AG10803 (cell line): ENCODE measurements around the gene ETS1.

Experiments
- DNase-seq: peaks from one replicate; pipeline ENCODE4 v3.0.0; 2010; ENCODE audit warnings: low read depth
- H3K4me3 ChIP-seq: 2 replicates; pipeline ENCODE4 v1.5.1; 2011; ENCODE audit warnings: mild to moderate bottlenecking, low read length, control low read depth
- TF ChIP-seq, protein P1 (sequence below): conservative IDR thresholded peaks from 2 replicates; pipeline ENCODE4 v1.5.1; 2011; ENCODE audit warnings: mild to moderate bottlenecking, low read length, control low read depth, inconsistent platforms

Gene ETS1

DNA sequence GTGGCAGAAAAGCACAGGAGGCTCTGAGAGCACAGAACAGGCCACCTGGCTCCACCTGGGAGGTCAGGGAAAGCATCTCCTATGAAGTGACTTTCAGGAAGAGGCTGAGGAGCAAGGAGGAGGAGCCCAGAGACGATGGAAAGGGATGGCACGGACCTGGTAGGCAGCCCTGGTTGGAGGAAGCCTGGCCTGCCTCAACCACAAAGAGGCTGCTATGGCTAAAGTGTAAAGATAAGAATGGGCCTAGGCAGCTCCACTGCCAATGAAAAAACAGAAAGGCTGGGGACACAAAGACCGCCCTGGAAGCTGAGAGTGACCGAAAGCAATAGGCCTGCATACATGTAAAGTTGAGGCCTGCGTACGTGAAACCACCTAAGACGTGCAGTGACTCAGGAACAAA is 31.2 kb upstream of the ETS1 start:
- DNase-seq = no peak
- no peak overlapping the region for H3K4me3 ChIP-seq
- TF ChIP-seq, protein P1, sequence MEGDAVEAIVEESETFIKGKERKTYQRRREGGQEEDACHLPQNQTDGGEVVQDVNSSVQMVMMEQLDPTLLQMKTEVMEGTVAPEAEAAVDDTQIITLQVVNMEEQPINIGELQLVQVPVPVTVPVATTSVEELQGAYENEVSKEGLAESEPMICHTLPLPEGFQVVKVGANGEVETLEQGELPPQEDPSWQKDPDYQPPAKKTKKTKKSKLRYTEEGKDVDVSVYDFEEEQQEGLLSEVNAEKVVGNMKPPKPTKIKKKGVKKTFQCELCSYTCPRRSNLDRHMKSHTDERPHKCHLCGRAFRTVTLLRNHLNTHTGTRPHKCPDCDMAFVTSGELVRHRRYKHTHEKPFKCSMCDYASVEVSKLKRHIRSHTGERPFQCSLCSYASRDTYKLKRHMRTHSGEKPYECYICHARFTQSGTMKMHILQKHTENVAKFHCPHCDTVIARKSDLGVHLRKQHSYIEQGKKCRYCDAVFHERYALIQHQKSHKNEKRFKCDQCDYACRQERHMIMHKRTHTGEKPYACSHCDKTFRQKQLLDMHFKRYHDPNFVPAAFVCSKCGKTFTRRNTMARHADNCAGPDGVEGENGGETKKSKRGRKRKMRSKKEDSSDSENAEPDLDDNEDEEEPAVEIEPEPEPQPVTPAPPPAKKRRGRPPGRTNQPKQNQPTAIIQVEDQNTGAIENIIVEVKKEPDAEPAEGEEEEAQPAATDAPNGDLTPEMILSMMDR = no peak

DNA sequence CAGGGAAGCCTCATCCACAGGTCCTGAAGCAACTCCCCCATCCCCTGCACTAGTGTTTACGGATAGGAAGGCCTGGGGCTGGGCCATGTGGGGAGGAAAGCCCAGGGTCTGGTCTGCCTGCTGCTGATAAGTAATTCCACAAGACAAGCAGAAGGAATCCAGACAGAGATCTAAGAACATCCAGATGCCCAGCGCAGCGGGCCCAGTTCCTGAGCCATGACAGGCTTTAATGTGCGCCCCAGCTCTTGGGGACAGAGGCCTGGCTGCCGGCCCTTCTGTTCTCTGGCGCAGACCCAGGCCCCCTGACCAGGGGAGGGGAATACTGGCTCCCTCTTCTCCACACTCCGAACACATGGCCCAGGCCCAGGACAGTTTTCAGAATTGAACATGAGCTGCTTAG is 28.8 kb upstream of the ETS1 start:
- TF ChIP-seq, protein P1 = no peak
- H3K4me3 ChIP-seq = no peak overlapping the region
- no peak for DNase-seq

DNA sequence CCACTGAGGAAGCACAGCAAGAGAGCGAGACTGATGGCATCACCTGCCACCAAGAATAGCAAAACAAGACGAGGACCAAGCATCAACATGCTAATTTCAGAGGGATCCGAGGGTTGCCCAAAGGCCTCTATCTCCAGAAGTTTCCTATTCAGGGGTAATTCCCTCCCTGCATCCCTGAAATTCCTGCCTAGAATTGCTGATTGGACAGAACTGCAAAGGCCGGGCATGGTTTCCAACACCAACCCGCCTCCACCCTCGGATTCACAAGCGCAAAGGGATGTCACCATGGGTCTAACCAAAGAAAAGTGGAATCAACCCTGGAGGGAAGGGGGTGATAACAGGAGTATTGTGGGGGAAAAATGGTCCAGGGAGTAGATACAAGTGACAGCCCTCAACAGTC is 28.3 kb upstream of the ETS1 start:
- H3K4me3 ChIP-seq = no peak overlapping the region
- DNase-seq = no peak
- TF ChIP-seq, protein P1 = no peak

DNA sequence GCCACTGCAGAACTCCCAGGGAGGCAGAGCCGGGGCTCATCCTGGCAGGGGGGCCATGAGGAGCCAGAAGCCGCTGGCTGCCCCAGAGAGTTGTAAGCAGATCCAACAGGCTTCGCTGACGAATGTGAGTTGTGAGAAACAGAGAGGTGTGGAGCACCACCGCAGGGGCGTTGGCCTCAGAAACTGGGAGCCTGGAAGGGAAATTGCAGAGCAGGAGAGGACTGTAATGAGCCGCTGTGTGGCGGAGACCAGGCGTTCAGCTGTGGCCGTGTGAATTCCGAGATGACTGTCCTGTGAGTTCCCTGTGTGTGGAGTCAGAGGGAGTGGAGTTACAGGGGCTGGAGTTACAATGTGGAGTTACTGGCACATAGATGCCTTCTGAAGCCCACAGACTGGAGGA is 27.7 kb upstream of the ETS1 start:
- TF ChIP-seq, protein P1 = no peak
- no peak overlapping the region for H3K4me3 ChIP-seq
- no peak for DNase-seq

DNA sequence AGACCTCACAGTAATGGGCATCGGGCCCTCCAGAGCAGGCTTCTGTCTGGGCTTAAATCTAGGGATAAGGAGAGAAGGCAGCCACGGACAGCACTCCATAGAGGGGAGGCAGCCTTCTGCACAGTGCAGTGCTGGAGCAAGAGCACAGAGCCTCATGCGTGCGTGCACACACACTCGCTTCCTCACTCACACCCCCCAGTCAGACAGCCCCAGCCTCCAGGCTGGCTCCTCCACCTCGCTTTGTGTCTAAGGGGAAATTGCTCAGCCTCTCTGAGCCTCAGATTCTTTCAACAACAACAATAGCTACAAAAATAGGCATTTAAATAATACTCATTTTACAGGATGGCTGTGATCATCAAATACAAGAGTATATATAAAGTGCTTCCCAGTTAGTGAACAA is 26.7 kb upstream of the ETS1 start:
- TF ChIP-seq, protein P1 = no peak
- H3K4me3 ChIP-seq = no peak overlapping the region
- no peak for DNase-seq

DNA sequence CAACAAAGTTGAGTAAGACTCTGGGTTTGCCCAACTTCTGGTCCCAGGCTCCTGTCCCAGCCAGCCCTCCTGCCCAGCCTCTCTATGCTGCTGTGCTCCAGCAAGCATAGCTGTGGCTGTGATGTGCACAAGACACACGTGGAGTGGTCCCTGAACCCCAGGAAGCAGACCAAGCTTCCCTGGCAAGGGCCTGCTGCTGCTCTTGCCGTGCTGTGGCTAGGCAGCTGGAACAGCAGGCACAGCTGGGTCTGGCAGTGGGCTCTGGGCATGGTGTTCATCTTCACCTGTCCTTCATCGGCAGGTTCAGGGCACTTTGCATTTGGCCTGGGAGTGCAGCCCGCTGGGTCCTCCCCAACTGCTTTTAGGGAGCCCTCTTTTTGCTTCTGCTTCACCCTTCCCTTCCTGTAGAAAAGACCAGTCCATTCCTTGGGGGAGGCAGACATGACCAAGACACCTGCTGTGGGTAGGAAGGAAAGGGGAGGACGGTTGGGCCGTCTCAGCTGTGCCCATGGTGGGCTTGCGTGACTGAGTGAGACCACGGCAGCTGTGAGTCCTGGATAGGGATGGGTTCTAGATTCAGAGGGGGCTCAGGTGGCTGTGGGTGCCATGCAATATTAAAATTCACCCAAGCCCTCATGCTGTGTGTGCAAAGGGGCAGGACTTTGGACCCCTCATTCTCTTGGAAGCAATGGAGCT is 26.1 kb upstream of the ETS1 start:
- H3K4me3 ChIP-seq = no peak overlapping the region
- TF ChIP-seq, protein P1 = no peak
- DNase-seq = no peak
